H54 (cell line): Measurements from ENCODE around the gene RPL14.
"Not testable (repeated sequence)": the region's sequence is repeated elsewhere in the genome, so short reads cannot be mapped to it uniquely, and the experiment has no call there.

ENCODE experiments used
- DNase-seq: peaks from one replicate; pipeline ENCODE4 v3.0.0; 2011; ENCODE audit warnings: low spot score, mixed read lengths; ENCODE audit not compliant: insufficient read length
- FAIRE-seq: peaks from 3 replicates; lab custom pipeline; 2011; peaks lifted over from hg19 to GRCh38; lab: Jason Lieb, UNC
- POLR2A ChIP-seq: IDR thresholded peaks from 2 replicates; pipeline ENCODE4 v1.6.1; 2011; ENCODE audit warnings: low read depth, mild to moderate bottlenecking, low read length

The RPL14 gene

DNA sequence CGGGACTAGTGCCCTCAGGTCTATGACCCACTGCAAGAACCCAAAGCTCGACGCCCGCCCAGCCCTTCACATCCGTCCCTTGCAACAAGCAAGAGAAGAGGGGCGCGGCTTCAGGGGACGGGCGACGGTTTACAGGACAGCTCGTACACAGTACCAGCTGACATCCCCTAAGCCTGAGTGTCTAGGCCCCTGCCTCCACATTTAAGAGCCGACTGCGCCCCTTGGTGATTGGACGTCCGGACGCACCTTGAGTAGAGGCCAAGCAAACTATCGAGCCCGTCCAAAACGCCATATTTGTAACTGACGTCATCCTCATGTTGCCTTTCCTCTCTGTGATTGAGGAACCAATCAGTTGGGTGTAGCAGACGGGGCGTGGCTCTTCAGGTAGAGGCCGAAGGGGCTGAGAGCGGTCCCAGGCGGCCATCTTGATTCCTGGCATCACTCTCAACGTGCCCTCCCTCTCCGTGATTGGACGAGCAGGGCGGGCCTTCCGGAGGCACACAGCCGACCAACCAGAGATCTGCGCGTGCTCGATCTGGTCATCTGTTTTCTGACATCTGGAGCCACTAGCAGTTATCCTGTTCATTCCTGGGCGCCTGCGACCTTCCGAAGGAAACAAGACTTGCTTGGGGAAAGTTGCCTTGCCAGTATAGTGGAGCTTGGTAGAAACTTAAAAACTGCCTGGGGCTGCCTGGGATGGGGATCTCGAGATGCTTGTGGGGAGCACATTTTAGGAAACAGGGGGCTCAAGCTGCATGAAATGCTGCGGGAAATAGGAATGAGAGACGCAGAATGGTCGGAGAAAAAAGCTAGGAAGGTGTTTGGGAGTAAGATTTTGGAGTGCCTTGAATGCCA lies 4.0 kb upstream of the RPL14 start:
- TF ChIP-seq POLR2A: peak; percentile 45
- DNase-seq (peak; percentile 94), FAIRE-seq (peak; percentile 96)

DNA sequence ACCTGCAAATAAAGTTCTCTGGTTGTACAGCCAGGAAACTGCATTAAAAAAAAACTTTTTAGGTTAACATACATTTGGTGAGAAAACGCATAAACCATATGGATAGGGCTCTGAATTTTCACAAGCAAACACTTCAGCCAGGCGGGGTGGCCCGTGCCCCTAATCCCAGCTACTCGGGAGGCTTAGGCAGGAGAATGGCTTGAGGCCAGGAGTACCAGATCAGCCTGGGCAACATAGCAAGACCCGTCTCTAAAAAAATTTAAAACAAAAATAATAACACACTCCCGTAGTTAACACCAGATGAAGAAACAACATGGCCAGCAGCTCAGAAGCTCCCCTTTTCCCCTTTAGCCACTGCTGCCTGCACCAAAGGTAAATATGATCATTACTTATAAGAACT lies 3.2 kb upstream of the RPL14 start:
- FAIRE-seq: no peak
- no peak for TF ChIP-seq POLR2A
- DNase-seq: no peak

DNA sequence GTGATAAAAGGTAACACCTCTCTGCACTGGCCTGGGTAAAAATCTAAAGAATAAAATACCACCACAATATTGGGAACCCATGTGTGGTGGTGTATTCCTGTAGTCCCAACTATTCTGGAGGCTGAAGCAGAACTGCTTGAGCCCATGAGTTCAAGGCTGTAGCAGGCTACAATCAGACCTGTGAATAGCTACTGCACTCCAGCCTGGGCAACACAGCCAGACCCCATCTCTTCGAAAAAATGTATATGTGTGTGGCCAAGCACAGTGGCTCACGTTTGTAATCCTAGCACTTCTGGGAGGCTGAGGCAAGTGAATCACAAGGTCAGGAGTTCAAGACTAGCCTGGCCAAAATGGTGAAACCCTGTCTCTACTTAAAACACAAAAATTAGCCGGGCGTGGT lies 1.8 kb upstream of the RPL14 start:
- DNase-seq (no peak), FAIRE-seq (no peak)
- no peak for TF ChIP-seq POLR2A

DNA sequence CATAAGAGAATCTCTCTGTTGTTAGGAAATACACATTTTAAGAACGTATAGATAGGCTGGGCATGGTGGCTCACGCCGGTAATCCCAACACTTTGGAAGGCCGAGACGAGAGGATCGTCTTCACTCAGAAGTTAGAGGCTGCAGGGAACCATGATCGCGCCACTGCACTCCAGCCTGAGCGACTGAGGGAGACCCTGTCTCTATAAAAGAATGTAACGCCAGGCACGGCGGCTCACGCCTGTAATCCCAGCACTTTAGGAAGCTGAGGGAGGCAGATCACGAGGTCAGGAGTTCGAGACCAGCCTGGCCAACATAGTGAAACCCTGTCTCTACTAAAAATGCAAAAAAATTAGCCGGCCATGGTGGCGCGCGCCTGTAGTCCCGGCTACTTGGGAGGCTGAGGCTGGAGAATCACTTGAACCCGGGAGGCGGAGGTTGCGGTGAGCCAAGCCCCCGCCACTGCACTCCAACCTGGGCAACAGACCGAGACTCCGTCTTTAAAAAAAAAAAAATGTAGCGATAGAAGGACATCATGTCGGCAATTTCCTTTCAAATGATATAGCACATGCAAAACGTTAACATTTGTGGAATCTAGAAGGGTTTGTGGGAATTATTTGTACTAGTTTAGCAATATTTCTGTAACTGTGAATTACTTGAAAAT lies 730 bp upstream of the RPL14 start:
- TF ChIP-seq POLR2A: no peak
- FAIRE-seq (no peak), DNase-seq (no peak)

DNA sequence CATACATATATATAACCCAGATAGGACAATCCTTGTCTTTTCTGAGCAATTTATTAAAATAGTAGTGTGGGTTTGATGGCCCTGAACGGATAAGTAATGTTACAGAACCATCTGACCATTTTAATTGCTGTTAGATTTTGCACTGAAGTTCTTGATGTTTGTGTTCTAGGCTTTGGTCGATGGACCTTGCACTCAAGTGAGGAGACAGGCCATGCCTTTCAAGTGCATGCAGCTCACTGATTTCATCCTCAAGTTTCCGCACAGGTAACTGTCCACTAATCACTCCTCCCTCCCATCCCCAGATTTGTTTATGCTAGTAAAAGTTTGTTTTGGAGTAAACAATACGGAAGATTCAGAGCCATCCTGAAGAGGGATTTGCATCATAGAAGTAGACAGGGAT lies 1.3 kb downstream of the RPL14 start:
- FAIRE-seq: no peak
- TF ChIP-seq POLR2A: no peak

DNA sequence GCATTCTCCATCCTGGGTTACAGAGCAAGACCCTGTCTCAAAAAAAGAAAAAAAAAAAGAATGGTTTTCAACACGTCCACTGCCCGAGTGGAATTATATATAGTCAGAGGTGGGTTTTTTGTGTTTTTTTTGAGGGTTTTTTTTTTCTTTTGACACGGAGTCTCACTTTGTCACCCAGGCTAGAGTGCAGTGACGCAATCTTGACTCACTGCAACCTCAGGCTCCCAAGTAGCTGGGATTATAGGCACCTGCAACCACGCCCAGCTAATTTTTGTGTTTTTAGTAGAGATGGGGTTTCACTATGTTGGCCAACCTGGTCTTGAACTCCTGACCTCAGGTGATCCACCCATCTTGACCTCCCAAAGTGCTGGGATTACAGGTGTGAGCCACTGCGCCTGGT lies 3.3 kb downstream of the RPL14 start:
- FAIRE-seq, DNase-seq: not testable (repeated sequence)

More for the DNA sequence above, 1.3 kb downstream of the RPL14 start:
- DNase-seq: no peak

DNA sequence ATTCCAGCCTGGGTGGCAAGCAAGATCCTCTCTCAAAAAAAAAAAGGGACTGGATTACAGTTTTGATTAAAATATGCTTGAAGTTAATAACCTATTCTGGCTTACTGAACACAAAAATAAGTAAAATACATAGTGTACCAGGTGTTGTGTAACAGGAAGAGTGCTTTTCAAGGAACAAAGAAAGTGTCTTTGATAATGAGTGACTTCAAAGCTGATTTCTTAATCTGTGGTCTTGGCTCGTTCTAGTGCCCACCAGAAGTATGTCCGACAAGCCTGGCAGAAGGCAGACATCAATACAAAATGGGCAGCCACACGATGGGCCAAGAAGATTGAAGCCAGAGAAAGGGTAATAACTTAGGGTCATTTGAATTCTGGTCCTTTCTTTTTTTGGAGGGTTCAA lies 4.0 kb downstream of the RPL14 start:
- TF ChIP-seq POLR2A: no peak
- DNase-seq: no peak
- FAIRE-seq: no peak

DNA sequence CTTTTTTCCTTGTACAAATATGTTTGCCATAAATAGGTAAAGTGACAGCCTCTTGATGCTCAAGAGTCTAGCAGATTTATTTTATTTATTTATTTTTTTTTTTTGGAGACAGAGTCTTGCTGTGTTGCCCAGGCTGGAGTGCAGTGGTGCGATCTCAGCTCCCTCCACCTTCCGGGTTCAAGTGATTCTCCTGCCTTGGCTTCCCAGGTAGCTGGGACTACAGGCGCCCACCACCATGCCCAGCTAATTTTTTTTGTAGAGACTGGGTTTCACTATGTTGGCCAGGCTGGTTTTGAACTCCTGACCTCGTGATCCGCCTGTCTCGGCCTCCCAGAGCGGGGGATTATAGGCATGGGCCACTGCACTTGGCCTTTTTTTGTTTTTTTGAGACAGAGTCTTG lies 5.7 kb downstream of the RPL14 start:
- FAIRE-seq, DNase-seq: not testable (repeated sequence)

DNA sequence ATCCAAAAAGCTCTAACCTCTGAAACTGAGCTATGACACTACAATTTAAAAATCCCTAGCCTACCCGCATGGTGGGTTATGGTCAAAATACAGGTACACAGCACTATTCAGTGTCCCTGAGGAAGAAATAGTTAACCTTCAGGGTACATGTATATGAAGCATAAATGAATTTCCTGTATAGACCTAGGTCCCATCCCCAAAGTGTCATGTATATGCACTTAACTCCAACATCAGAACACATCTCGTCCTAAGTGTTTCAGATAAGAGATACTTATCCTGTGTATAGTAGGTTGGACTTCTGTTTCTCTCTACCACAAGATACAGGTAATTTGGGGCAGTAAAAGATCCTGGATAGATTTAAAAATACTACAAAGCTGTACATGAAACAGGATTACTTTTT lies 6.4 kb downstream of the RPL14 start:
- FAIRE-seq (no peak), DNase-seq (no peak)
- no peak for TF ChIP-seq POLR2A

DNA sequence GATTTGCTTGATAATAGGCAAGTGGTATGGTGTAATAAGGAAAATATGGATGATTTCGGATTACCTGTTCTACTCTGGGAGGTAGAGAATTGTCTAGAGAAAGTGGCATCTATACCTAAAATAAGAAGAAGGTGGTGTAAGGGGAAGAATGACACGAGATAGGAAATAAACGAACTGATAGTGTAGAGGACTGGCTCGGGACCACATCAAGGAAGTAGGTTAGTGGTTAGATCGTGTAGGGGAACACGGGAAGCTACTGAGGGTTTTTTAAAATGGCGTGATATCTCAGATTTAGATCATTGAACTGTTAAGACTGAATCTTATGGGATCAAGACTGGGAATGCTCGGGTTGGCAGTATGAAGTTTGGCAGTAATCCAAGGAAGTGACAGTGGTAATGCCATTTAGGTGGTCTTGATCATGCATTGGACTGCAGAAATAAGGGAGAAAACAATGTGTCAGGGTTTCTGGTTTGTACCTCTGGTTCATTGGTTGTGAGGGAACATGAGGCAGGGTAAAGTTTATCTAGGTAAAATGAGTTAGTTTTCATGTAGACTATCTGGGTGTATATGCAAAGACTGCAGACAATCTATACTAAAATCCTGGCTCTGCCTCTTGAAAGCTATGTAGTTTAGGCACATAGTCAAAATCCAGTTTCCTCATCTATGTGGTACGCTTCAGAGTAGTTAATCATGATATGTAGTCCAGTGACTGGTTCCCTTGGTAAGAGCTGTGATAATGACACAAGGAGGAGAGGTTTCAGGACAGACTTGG lies 7.4 kb downstream of the RPL14 start:
- FAIRE-seq: no peak
- TF ChIP-seq POLR2A: no peak
- no peak for DNase-seq

DNA sequence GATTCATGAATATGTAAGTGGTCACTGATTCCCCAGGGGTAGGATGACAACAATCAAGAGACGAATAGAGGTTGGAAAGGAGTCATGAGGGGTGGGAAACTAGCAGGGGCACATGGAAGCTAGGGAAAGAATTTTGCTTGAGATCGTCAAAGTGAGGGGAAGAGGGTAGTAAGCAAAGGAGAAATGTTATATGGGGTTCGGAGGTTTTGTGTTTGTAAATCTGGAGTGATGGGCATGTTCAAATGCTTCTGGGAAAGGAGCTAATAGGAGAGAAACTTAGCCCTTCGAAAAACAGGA lies 7.9 kb downstream of the RPL14 start:
- FAIRE-seq: no peak
- DNase-seq: no peak
- no peak for TF ChIP-seq POLR2A

DNA sequence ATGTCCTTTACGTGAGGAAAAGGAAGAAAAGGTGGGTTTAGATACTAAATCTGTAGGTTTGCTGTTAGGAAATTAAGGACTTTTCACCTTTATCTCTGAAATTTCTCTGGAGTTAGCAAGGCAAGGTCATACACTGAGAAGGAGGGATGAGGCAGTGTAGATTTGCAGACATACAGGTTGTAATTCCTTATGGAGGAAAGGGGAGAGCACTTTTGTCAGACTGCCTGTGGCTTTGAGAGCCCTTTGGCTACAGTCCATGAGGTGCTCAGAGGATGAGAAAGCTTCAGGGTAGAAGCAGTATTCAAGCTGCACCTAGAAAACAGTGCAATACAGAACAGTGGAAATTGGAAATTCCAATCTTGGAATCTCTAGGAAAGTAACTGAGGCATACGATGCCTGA lies 8.3 kb downstream of the RPL14 start:
- no peak for TF ChIP-seq POLR2A
- DNase-seq (no peak), FAIRE-seq (no peak)

DNA sequence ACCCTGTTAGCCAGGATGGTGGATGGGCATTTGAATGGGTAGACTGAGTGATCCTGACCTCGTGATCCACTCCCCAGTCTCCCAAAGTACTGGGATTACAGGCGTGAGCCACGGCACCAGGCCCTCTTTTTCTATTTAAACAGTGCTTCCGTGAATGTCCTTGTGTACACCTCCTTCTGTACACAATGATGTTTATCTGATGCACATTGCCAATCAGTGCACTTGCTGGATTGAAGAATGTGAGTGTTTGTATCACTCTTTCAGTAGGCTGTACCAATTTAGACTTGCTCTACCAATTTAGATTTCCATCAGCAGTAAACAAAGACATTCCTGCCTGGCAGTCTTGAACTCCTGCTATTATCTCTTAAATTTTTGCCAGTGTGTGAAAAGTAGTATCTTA lies 10.9 kb downstream of the RPL14 start:
- no peak for FAIRE-seq
- DNase-seq: no peak
- no peak for TF ChIP-seq POLR2A

DNA sequence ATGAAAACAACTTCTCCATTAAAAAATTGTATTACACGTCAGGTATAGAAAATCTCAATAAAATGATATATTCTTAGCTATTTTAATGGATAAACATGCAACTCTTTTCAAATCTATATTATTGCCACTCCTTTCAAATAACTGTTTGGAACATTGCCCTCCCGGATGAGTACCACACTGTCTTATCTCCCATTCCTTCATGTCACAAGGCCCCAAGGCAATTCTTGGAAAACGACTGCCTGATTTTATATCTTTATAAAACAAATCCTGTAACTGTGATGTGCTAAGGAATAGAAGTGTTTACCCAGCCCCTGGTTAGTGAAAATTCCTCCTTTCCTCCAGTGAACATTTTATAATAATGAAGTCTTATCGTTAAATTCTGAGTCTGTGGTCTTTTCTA lies 13.6 kb downstream of the RPL14 start:
- no peak for TF ChIP-seq POLR2A
- no peak for FAIRE-seq
- DNase-seq: no peak
